BLaER1 (cell line): ENCODE data around the gene HTT-AS.

Source experiments
- H3K27ac ChIP-seq: shearing (Covaris generic); formaldehyde crosslinking; 2 replicates; pipeline ENCODE4 v1.8.1; 2022
- H3K27me3 ChIP-seq: shearing (Covaris generic); formaldehyde crosslinking; 2 replicates; pipeline ENCODE4 v1.8.1; 2022
- H3K36me3 ChIP-seq: shearing (Covaris generic); formaldehyde crosslinking; 2 replicates; pipeline ENCODE4 v1.8.1; 2022
- H3K4me1 ChIP-seq: shearing (Covaris generic); formaldehyde crosslinking; 2 replicates; pipeline ENCODE4 v1.8.1; 2022
- H3K4me2 ChIP-seq: shearing (Covaris generic); formaldehyde crosslinking; 2 replicates; pipeline ENCODE4 v1.8.1; 2022
- H3K4me3 ChIP-seq: shearing (Covaris generic); formaldehyde crosslinking; 2 replicates; pipeline ENCODE4 v1.8.1; 2022
- H3K9ac ChIP-seq: shearing (Covaris generic); formaldehyde crosslinking; 2 replicates; pipeline ENCODE4 v1.8.1; 2022
- H3K9me3 ChIP-seq: shearing (Covaris generic); formaldehyde crosslinking; 2 replicates; pipeline ENCODE4 v1.8.1; 2022
- H4K20me1 ChIP-seq: shearing (Covaris generic); formaldehyde crosslinking; 2 replicates; pipeline ENCODE4 v1.8.1; 2022
- Cebpa-rat ChIP-seq: shearing (Covaris generic); IDR thresholded peaks from 2 replicates; pipeline ENCODE4 v1.8.1; 2022

HTT-AS gene

DNA sequence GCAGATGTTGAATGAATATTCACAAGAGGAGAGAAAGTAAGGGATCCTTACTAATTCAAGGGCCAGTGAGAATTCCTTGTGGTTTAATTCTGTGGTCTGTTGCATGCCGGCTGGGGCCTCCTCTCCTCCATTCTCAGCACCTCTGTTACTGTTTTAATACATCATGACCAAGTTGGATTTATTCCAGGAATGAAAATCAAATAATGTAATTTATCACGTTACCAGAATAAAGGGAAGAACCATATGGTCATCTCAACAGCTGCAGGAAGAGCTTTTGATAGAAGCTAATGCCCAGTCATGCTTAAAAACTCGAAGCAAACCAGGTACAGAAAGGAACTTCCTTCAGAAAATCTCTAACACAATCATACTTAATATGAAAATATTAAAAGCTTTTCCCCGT is 56.8 kb downstream of the HTT-AS start:
- no peaks in the 10 kb centered on the region for H3K4me1 ChIP-seq
- H3K27me3 ChIP-seq: no peaks in the 10 kb centered on the region
- no peak overlapping the region for H3K27ac ChIP-seq
- no peaks in the 10 kb centered on the region for H3K36me3 ChIP-seq
- H3K9me3 ChIP-seq: no peaks in the 10 kb centered on the region
- no peak overlapping the region for H3K4me2 ChIP-seq
- H3K4me3 ChIP-seq: no peak overlapping the region
- no peak overlapping the region for H3K9ac ChIP-seq
- no peak for TF ChIP-seq Cebpa-rat
- no peaks in the 10 kb centered on the region for H4K20me1 ChIP-seq

DNA sequence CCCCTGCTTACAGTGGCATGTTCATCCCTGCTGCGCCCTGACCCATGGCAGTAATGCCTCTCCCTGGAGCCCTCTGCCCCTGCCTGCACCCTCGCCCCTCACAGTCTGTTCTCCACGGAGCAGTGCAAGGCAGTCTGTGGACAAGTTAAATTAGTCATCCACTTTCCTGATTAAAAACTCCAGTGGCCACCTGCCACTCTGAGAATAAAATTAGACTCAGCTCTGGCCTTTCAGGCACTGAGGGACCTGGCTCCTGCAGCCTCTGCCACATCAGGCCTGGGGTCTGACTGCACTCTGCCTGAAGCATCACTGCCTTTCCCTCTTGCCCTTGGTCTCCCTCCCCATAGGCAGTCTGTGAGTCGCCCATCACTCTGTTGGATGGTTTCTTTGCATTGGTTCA is 57.4 kb downstream of the HTT-AS start:
- Histone ChIP-seq H3K4me3 (no peak overlapping the region), H3K9me3 (no peaks in the 10 kb centered on the region), H3K27me3 (no peaks in the 10 kb centered on the region), H4K20me1 (no peaks in the 10 kb centered on the region), H3K9ac (no peak overlapping the region), H3K4me2 (no peak overlapping the region), H3K27ac (no peak overlapping the region), H3K4me1 (no peaks in the 10 kb centered on the region), H3K36me3 (no peaks in the 10 kb centered on the region)
- TF ChIP-seq Cebpa-rat: no peak

DNA sequence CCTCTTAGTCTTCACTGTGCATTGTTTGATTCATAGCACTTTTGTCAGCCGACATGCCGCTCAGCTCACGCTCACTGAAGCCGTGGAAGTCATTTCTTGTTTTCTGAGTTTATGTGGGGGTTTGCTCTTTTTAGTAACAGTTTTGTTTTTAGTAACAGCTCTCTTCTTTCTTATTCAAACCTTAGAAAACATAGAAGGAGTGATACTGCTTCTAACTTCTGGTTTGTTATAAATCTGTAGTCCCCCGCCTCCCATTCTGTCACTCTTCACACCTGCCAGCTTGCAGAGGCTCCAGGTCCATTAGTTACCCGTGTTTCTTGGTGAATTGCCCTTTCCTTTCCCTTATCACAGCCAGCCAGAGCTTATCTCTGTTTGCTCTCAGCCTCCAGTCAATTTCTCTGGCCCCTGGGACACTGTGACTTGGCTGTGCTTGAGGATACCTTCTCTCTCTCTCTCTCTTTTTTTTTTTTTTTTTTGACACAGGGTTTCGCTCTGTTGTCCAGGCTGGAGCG is 60.4 kb downstream of the HTT-AS start:
- Histone ChIP-seq H3K36me3 (no peaks in the 10 kb centered on the region), H3K27ac (no peak overlapping the region), H3K4me3 (no peak overlapping the region), H3K9me3 (no peaks in the 10 kb centered on the region), H3K9ac (no peak overlapping the region), H3K27me3 (no peaks in the 10 kb centered on the region), H4K20me1 (no peaks in the 10 kb centered on the region), H3K4me1 (no peaks in the 10 kb centered on the region), H3K4me2 (no peak overlapping the region)
- no peak for TF ChIP-seq Cebpa-rat
